Liver (tissue), 9 donors: ENCODE data around the gene OR5K1. TPM values are rescaled to one million over a fixed set of nuclear protein-coding genes. Genes with fewer than 3 reads are reported as not detected.

Experiments used
- DNase-seq: peaks from one replicate; pipeline ENCODE4 v3.0.0-alpha.2; 2017; ENCODE audit warnings: low spot score
- H3K27ac ChIP-seq, 2 donors: one replicate each; pipeline ENCODE4 v1.7.0; 2013; ENCODE audit warnings: inconsistent platforms in 2 of 2, low read length in 2 of 2, control low read depth in 1 of 2, low read depth in 1 of 2, mild to moderate bottlenecking in 1 of 2
- H3K27me3 ChIP-seq, 4 donors: one replicate each; pipeline versions ENCODE4 v1.6.1 to v1.7.0; 2013; ENCODE audit warnings: low read length in 3 of 4, inconsistent platforms in 1 of 4, mild to moderate bottlenecking in 1 of 4, moderate library complexity in 1 of 4; ENCODE audit not compliant: control insufficient read depth in 4 of 4, insufficient read depth in 4 of 4
- H3K36me3 ChIP-seq, 4 donors: one replicate each; pipeline versions ENCODE4 v1.6.1 to v1.7.0; 2013; ENCODE audit warnings: low read length in 3 of 4, mild to moderate bottlenecking in 3 of 4, low read depth in 1 of 4, moderate library complexity in 1 of 4; ENCODE audit not compliant: control insufficient read depth in 4 of 4, insufficient read depth in 3 of 4
- H3K4me1 ChIP-seq, 4 donors: one replicate each; pipeline versions ENCODE4 v1.6.1 to v1.7.0; 2013; ENCODE audit warnings: low read length in 3 of 4, mild to moderate bottlenecking in 3 of 4, moderate library complexity in 1 of 4; ENCODE audit not compliant: control insufficient read depth in 4 of 4, insufficient read depth in 4 of 4
- H3K4me3 ChIP-seq, 3 donors: one replicate each; pipeline versions ENCODE4 v1.6.1 to v1.7.0; 2013; ENCODE audit warnings: low read length in 3 of 3, control low read depth in 1 of 3, low read depth in 1 of 3, mild to moderate bottlenecking in 1 of 3
- H3K9ac ChIP-seq, 2 donors: one replicate each; pipeline ENCODE4 v1.7.0; 2013; ENCODE audit warnings: low read length in 2 of 2, mild to moderate bottlenecking in 2 of 2, moderate library complexity in 2 of 2, control low read depth in 1 of 2, low read depth in 1 of 2
- H3K9me3 ChIP-seq, 4 donors: one replicate each; pipeline versions ENCODE4 v1.6.1 to v1.7.0; 2013; ENCODE audit warnings: low read length in 3 of 4; ENCODE audit not compliant: control insufficient read depth in 4 of 4
- ATF3 ChIP-seq: IDR thresholded peaks from 2 replicates; pipeline ENCODE4 v1.6.1; 2016; ENCODE audit warnings: antibody characterized with exemption
- EGR1 ChIP-seq, 2 donors: IDR thresholded peaks; 2 replicates each; pipeline ENCODE4 v1.6.1; 2016 to 2018; ENCODE audit warnings: antibody characterized with exemption in 2 of 2, low read depth in 2 of 2
- FOXA1 ChIP-seq: IDR thresholded peaks from 2 replicates; pipeline ENCODE4 v1.6.1; 2016; ENCODE audit warnings: antibody characterized with exemption
- FOXA2 ChIP-seq: IDR thresholded peaks from 2 replicates; pipeline ENCODE4 v1.6.1; 2016; ENCODE audit warnings: antibody characterized with exemption
- GABPA ChIP-seq, 2 donors: IDR thresholded peaks in 1 of 2; conservative IDR thresholded peaks in 1 of 2; 2 replicates each; pipeline ENCODE4 v1.6.1; 2016; ENCODE audit warnings: antibody characterized with exemption in 2 of 2, mild to moderate bottlenecking in 1 of 2, moderate library complexity in 1 of 2
- HNF4A ChIP-seq, 2 donors: conservative IDR thresholded peaks; 2 replicates each; pipeline ENCODE4 v1.6.1; 2016; ENCODE audit warnings: antibody characterized with exemption in 2 of 2, mild to moderate bottlenecking in 2 of 2
- HNF4G ChIP-seq: IDR thresholded peaks from 2 replicates; pipeline ENCODE4 v1.6.1; 2016; ENCODE audit warnings: antibody characterized with exemption
- JUND ChIP-seq, 2 donors: IDR thresholded peaks; 2 replicates each; pipeline ENCODE4 v1.6.1; 2016; ENCODE audit warnings: antibody characterized with exemption in 2 of 2
- NR2F2 ChIP-seq: IDR thresholded peaks from 2 replicates; pipeline ENCODE4 v1.6.1; 2016; ENCODE audit warnings: antibody characterized with exemption
- RAD21 ChIP-seq, 2 donors: IDR thresholded peaks; 2 replicates each; pipeline ENCODE4 v1.6.1; 2016; ENCODE audit warnings: antibody characterized with exemption in 2 of 2, mild to moderate bottlenecking in 2 of 2
- REST ChIP-seq: IDR thresholded peaks from 2 replicates; pipeline ENCODE4 v1.6.1; 2016; ENCODE audit warnings: antibody characterized with exemption, mild to moderate bottlenecking
- RXRA ChIP-seq, 2 donors: IDR thresholded peaks; 2 replicates each; pipeline ENCODE4 v1.6.1; 2017 to 2018; ENCODE audit warnings: antibody characterized with exemption in 2 of 2, mild to moderate bottlenecking in 1 of 2
- SP1 ChIP-seq: IDR thresholded peaks from 2 replicates; pipeline ENCODE4 v1.6.1; 2018; ENCODE audit warnings: antibody characterized with exemption, mild to moderate bottlenecking
- TAF1 ChIP-seq: conservative IDR thresholded peaks from 2 replicates; pipeline ENCODE4 v1.6.1; 2016; ENCODE audit warnings: antibody characterized with exemption, mild to moderate bottlenecking
- YY1 ChIP-seq: IDR thresholded peaks from 2 replicates; pipeline ENCODE4 v1.6.1; 2016; ENCODE audit warnings: antibody characterized with exemption, mild to moderate bottlenecking
- WGBS: extraction: QIAGEN DNeasy Blood & Tissue Kit; methylation state at CpG from one replicate; pipeline ENCODE4 v1.1.7; 2013; 5-methylcytosine and 5-hydroxymethylcytosine counted together
- polyA plus RNA-seq, 2 donors: library from polyadenylated mRNA; stranded (reverse) in 1 of 2; unstranded in 1 of 2; fragments of 200-250 nt in 1 of 2; fragments of >200 nt in 1 of 2; fragmentation: Nextera tagmentation in 1 of 2; extraction: Ambion mirVana in 1 of 2; gene quantifications; one replicate each; pipeline versions ENCODE4 v1.2.1 to v1.2.3, GENCODE V29; 2013 to 2015
- total RNA-seq, 2 donors: library from RNA; depleted of rRNA; stranded (reverse); fragments of >200 nt; gene quantifications; one replicate each; pipeline ENCODE4 v1.2.3, GENCODE V29; 2014
- TF ChIP-seq, protein P1 (sequence below): IDR thresholded peaks from 2 replicates; pipeline ENCODE4 v1.6.1; 2016; ENCODE audit warnings: antibody characterized with exemption
- TF ChIP-seq, protein P2 (sequence below): IDR thresholded peaks from 2 replicates; pipeline ENCODE4 v1.6.1; 2016; ENCODE audit warnings: antibody characterized with exemption
- TF ChIP-seq, protein P3 (sequence below): fragments of 150-350 bp; IDR thresholded peaks from 2 replicates; pipeline ENCODE4 v1.5.1; 2017; ENCODE audit warnings: improper control_type of control experiment, low read depth, low read length; ENCODE audit not compliant: missing input control
- donor health status: healthy.
- donor health status: healthy.
- donor health status: healthy.
- donor health status: healthy.
- donor health status: healthy.

The OR5K1 gene
- not detected for total RNA-seq
- polyA plus RNA-seq: not detected

DNA sequence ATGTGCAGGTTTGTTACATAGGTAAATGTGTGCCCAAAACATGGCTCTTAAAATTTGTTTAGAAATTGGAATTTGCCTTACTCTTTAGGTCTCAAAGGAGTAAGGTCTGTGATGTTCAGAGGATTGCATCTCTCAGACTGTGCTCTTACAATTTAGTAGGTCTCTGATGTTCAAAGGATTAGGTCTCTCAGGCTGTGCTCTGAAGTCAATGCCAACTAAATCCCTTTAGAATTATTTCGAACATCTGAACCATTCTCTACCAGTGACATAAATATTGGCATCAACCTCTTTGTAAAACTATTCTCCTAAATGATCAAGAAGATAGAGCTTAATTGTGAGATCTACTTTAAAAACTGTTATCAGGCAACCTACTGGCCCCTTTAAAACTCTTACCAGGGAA is at the start of gene OR5K1:
OR5K1 (plus strand) TSS at position 301 of the 400 bp plus-strand sequence. CDS start 6,376 bp downstream, outside the sequence.
- no peaks in the 10 kb centered on the region for H3K4me1 ChIP-seq
- no peak within 1 kb of the TSS for H3K9ac ChIP-seq
- no peak within 1 kb of the TSS for H3K27ac ChIP-seq
- no peaks in the 10 kb centered on the region for H3K27me3 ChIP-seq
- TF ChIP-seq, protein P1, sequence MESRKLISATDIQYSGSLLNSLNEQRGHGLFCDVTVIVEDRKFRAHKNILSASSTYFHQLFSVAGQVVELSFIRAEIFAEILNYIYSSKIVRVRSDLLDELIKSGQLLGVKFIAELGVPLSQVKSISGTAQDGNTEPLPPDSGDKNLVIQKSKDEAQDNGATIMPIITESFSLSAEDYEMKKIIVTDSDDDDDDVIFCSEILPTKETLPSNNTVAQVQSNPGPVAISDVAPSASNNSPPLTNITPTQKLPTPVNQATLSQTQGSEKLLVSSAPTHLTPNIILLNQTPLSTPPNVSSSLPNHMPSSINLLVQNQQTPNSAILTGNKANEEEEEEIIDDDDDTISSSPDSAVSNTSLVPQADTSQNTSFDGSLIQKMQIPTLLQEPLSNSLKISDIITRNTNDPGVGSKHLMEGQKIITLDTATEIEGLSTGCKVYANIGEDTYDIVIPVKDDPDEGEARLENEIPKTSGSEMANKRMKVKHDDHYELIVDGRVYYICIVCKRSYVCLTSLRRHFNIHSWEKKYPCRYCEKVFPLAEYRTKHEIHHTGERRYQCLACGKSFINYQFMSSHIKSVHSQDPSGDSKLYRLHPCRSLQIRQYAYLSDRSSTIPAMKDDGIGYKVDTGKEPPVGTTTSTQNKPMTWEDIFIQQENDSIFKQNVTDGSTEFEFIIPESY: no peak
- TF ChIP-seq YY1 (no peak), ATF3 (no peak), FOXA1 (no peak), HNF4A (conservative IDR thresholded peaks at IDR 0.05) (no peak), HNF4G (no peak), RXRA (IDR thresholded peaks at IDR 0.05) (no peak), SP1 (no peak), REST (no peak), FOXA2 (no peak), GABPA (IDR thresholded peaks at IDR 0.05 in 1 of 2, conservative IDR thresholded peaks at IDR 0.05 in 1 of 2) (no peak), JUND (IDR thresholded peaks at IDR 0.05) (no peak)
- TF ChIP-seq, protein P2, sequence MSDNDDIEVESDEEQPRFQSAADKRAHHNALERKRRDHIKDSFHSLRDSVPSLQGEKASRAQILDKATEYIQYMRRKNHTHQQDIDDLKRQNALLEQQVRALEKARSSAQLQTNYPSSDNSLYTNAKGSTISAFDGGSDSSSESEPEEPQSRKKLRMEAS: no peak
- TF ChIP-seq, protein P3, sequence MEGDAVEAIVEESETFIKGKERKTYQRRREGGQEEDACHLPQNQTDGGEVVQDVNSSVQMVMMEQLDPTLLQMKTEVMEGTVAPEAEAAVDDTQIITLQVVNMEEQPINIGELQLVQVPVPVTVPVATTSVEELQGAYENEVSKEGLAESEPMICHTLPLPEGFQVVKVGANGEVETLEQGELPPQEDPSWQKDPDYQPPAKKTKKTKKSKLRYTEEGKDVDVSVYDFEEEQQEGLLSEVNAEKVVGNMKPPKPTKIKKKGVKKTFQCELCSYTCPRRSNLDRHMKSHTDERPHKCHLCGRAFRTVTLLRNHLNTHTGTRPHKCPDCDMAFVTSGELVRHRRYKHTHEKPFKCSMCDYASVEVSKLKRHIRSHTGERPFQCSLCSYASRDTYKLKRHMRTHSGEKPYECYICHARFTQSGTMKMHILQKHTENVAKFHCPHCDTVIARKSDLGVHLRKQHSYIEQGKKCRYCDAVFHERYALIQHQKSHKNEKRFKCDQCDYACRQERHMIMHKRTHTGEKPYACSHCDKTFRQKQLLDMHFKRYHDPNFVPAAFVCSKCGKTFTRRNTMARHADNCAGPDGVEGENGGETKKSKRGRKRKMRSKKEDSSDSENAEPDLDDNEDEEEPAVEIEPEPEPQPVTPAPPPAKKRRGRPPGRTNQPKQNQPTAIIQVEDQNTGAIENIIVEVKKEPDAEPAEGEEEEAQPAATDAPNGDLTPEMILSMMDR: no peak
- 65% methylated on average over 1 of the region's 1 CpG for WGBS
- no peaks in the 10 kb centered on the region for H3K36me3 ChIP-seq
- DNase-seq: no peak
- no peaks in the 10 kb centered on the region for H3K9me3 ChIP-seq
- H3K4me3 ChIP-seq: no peak within 1 kb of the TSS

DNA sequence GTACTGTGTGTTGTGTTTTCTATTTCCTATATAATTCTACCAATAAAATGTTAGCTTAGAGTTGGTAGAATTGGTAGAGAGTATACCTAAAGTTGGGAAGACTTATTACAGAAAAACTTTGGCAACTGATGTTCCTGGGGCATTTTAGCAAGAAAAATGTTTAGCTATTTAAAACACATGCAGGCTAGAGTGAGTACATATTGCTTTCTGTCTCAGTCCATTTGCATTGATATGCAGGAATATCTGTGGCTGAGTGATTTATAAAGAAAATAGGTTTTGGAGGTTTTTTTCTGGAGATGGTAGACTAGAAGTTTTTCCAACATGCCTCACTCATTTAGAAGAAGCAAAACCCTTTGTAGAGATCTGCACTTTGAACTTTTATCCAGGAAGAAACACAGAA is 30.4 kb upstream of the OR5K1 start:
- H3K27me3 ChIP-seq: peaks cover 0 to 2% (median 0%) of the 10 kb centered on the region in 4 donors
- H3K9me3 ChIP-seq: peaks cover 0 to 8% (median 4%) of the 10 kb centered on the region in 4 donors
- H3K4me1 ChIP-seq: no peaks in the 10 kb centered on the region
- H3K36me3 ChIP-seq: no peaks in the 10 kb centered on the region
- no peak overlapping the region for H3K4me3 ChIP-seq
- DNase-seq: no peak
- H3K27ac ChIP-seq: no peak overlapping the region
- no peak overlapping the region for H3K9ac ChIP-seq
- TF ChIP-seq, protein P1: no peak
- TF ChIP-seq RXRA (IDR thresholded peaks at IDR 0.05) (no peak), FOXA1 (no peak), RAD21 (IDR thresholded peaks at IDR 0.05) (no peak), YY1 (no peak), ATF3 (no peak), TAF1 (no peak), HNF4A (conservative IDR thresholded peaks at IDR 0.05) (no peak), NR2F2 (no peak), EGR1 (IDR thresholded peaks at IDR 0.05; ENCODE audit: low read depth in 2 of 2) (no peak), JUND (IDR thresholded peaks at IDR 0.05) (no peak), HNF4G (no peak), FOXA2 (no peak), SP1 (no peak)
- TF ChIP-seq, protein P3: no peak
- TF ChIP-seq, protein P2: no peak
